HepG2 (cell line): ENCODE results near the gene ADI1. TPM values are rescaled to one million over a fixed set of nuclear protein-coding genes. Genes with fewer than 3 reads are reported as not detected.

Experiments used
- ARHGAP35 ChIP-seq: sonication (generic); formaldehyde crosslinking; IDR thresholded peaks from 2 replicates; pipeline ENCODE4 v1.9.0; 2022; ENCODE audit warnings: mild to moderate bottlenecking, inconsistent platforms, moderate library complexity, missing genetic modification reagents, borderline replicate concordance
- CEBPG ChIP-seq: IDR thresholded peaks from 2 replicates; pipeline ENCODE4 v1.6.1; 2016
- CERS6 ChIP-seq: sonication (generic); formaldehyde crosslinking; IDR thresholded peaks from 2 replicates; pipeline ENCODE4 v1.5.0; 2020; ENCODE audit warnings: missing genetic modification reagents
- FOXC1 ChIP-seq: sonication (generic); formaldehyde crosslinking; IDR thresholded peaks from 2 replicates; pipeline ENCODE4 v1.8.0; 2022; ENCODE audit warnings: mild to moderate bottlenecking, missing genetic modification reagents, borderline replicate concordance
- GTF2F1 ChIP-seq: fragments of 150-350 bp; IDR thresholded peaks from 2 replicates; pipeline ENCODE4 v1.6.1; 2014; ENCODE audit warnings: low read length
- KDM5B ChIP-seq: sonication (generic); formaldehyde crosslinking; IDR thresholded peaks from 2 replicates; pipeline ENCODE4 v1.4.0; 2020; ENCODE audit warnings: missing genetic modification reagents, mild to moderate bottlenecking, borderline replicate concordance
- MAFG ChIP-seq: sonication (generic); formaldehyde crosslinking; IDR thresholded peaks from 2 replicates; pipeline ENCODE4 v1.5.1; 2020; ENCODE audit warnings: mild to moderate bottlenecking, missing genetic modification reagents
- MED13 ChIP-seq: sonication (generic); formaldehyde crosslinking; IDR thresholded peaks from 2 replicates; pipeline ENCODE4 v1.5.0; 2020; ENCODE audit warnings: missing genetic modification reagents
- MLLT10 ChIP-seq: sonication (generic); formaldehyde crosslinking; IDR thresholded peaks from 2 replicates; pipeline ENCODE4 v1.4.0; 2020; ENCODE audit warnings: missing genetic modification reagents
- PHB2 ChIP-seq: fragments of 450-650 bp; IDR thresholded peaks from 2 replicates; pipeline ENCODE4 v1.6.1; 2018; ENCODE audit not compliant: partially characterized antibody
- RFX5 ChIP-seq: IDR thresholded peaks from 2 replicates; pipeline ENCODE4 v1.6.1; 2011; ENCODE audit warnings: low read depth, low read length, improper control_type of control experiment
- SCMH1 ChIP-seq: sonication (generic); formaldehyde crosslinking; IDR thresholded peaks from 2 replicates; pipeline ENCODE4 v1.9.0; 2021; ENCODE audit warnings: missing genetic modification reagents, mild to moderate bottlenecking, borderline replicate concordance
- SIN3B ChIP-seq: fragments of 150-350 bp; IDR thresholded peaks from 2 replicates; pipeline ENCODE4 v1.6.1; 2014; ENCODE audit warnings: low read length
- STAG1 ChIP-seq: sonication (generic); formaldehyde crosslinking; IDR thresholded peaks from 2 replicates; pipeline ENCODE4 v1.4.0; 2020; ENCODE audit warnings: missing genetic modification reagents
- TARDBP ChIP-seq: sonication (generic); formaldehyde crosslinking; IDR thresholded peaks from 2 replicates; pipeline ENCODE4 v1.8.0; 2022; ENCODE audit warnings: mild to moderate bottlenecking, missing genetic modification reagents
- TFDP2 ChIP-seq: sonication (generic); formaldehyde crosslinking; IDR thresholded peaks from 2 replicates; pipeline ENCODE4 v1.4.0; 2020; ENCODE audit warnings: missing genetic modification reagents
- ZNF232 ChIP-seq: sonication (generic); formaldehyde crosslinking; IDR thresholded peaks from 2 replicates; pipeline ENCODE4 v1.4.0; 2020; ENCODE audit warnings: missing genetic modification reagents, borderline replicate concordance
- ZNF432 ChIP-seq: sonication (generic); formaldehyde crosslinking; IDR thresholded peaks from 2 replicates; pipeline ENCODE4 v1.5.0; 2020; ENCODE audit warnings: missing genetic modification reagents, mild to moderate bottlenecking, borderline replicate concordance
- ZNF484 ChIP-seq: sonication (generic); formaldehyde crosslinking; IDR thresholded peaks from 2 replicates; pipeline ENCODE4 v1.5.1; 2020; ENCODE audit warnings: mild to moderate bottlenecking, low read depth, missing genetic modification reagents, borderline replicate concordance
- ZNF576 ChIP-seq: sonication (generic); formaldehyde crosslinking; IDR thresholded peaks from 2 replicates; pipeline ENCODE4 v1.4.0; 2020; ENCODE audit warnings: mild to moderate bottlenecking, missing genetic modification reagents
- ZNF766 ChIP-seq: sonication (generic); formaldehyde crosslinking; IDR thresholded peaks from 2 replicates; pipeline ENCODE4 v1.5.0; 2020; ENCODE audit warnings: missing genetic modification reagents, borderline replicate concordance
- polyA plus RNA-seq, 8 experiments: library from polyadenylated mRNA; depleted of rRNA in 3 of 8; stranded (reverse) in 7 of 8; unstranded in 1 of 8; fragments of >200 nt; fragmentation: Illumina TruSeq in 4 of 8; extraction: Trizol in 4 of 8; gene quantifications; 2 replicates each; pipeline versions ENCODE4 v1.2.1 to v1.2.3, GENCODE V29; 2011 to 2016; ENCODE audit warnings: low read depth in 4 of 8, missing spikeins in 1 of 8, mixed read lengths in 1 of 8; ENCODE audit not compliant: insufficient read depth in 1 of 8
- total RNA-seq, 5 experiments: library from RNA; depleted of rRNA; stranded (reverse); fragments of >200 nt; fragmentation: Illumina TruSeq; extraction: Trizol; gene quantifications; 2 replicates each; pipeline ENCODE4 v1.2.3, GENCODE V29; 2016; ENCODE audit warnings: low read depth in 1 of 5
- TF ChIP-seq, protein P1 (sequence below): IDR thresholded peaks from 2 replicates; pipeline ENCODE4 v1.6.1; 2016; ENCODE audit warnings: low read depth, borderline replicate concordance
- TF ChIP-seq, protein P2 (sequence below): IDR thresholded peaks from 2 replicates; pipeline ENCODE4 v1.6.1; 2018; ENCODE audit warnings: missing genetic modification reagents, mild to moderate bottlenecking, missing compliant biosample characterization
- TF ChIP-seq, protein P3 (sequence below): sonication (generic); formaldehyde crosslinking; IDR thresholded peaks from 2 replicates; pipeline ENCODE4 v1.4.0; 2020; ENCODE audit warnings: mild to moderate bottlenecking, missing genetic modification reagents

ADI1 gene
- total and polyA plus RNA-seq, 2 of the 13 experiments (the other 11 are each of a cell fraction or from before 2014, with no cell fraction given): 28.7 to 123 TPM

- no peak for TF ChIP-seq CERS6 (CRISPR knock-in tag)
- no peak for TF ChIP-seq CEBPG (CRISPR knock-in tag)
- no peak for TF ChIP-seq MAFG (CRISPR knock-in tag)
- TF ChIP-seq ZNF576: no peak
- no peak for TF ChIP-seq ZNF432 (CRISPR knock-in tag)
- TF ChIP-seq KDM5B (CRISPR knock-in tag): no peak
- TF ChIP-seq ARHGAP35: no peak
- TF ChIP-seq FOXC1 (CRISPR knock-in tag): no peak
- TF ChIP-seq, protein P1, sequence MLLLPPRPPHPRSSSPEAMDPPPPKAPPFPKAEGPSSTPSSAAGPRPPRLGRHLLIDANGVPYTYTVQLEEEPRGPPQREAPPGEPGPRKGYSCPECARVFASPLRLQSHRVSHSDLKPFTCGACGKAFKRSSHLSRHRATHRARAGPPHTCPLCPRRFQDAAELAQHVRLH (CRISPR knock-in tag): no peak
- TF ChIP-seq PHB2: no peak
- no peak for TF ChIP-seq ZNF232 (CRISPR knock-in tag)
- no peak for TF ChIP-seq STAG1 (CRISPR knock-in tag)
- TF ChIP-seq SCMH1 (CRISPR knock-in tag): no peak
- no peak for TF ChIP-seq MED13 (CRISPR knock-in tag)
- TF ChIP-seq, protein P2, sequence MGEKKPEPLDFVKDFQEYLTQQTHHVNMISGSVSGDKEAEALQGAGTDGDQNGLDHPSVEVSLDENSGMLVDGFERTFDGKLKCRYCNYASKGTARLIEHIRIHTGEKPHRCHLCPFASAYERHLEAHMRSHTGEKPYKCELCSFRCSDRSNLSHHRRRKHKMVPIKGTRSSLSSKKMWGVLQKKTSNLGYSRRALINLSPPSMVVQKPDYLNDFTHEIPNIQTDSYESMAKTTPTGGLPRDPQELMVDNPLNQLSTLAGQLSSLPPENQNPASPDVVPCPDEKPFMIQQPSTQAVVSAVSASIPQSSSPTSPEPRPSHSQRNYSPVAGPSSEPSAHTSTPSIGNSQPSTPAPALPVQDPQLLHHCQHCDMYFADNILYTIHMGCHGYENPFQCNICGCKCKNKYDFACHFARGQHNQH: no peak
- no peak for TF ChIP-seq MLLT10 (CRISPR knock-in tag)
- TF ChIP-seq ZNF766 (CRISPR knock-in tag): no peak
- TF ChIP-seq TARDBP (CRISPR knock-in tag): no peak
- no peak for TF ChIP-seq RFX5
- TF ChIP-seq TFDP2 (CRISPR knock-in tag): no peak
- TF ChIP-seq SIN3B: no peak
- TF ChIP-seq, protein P3, sequence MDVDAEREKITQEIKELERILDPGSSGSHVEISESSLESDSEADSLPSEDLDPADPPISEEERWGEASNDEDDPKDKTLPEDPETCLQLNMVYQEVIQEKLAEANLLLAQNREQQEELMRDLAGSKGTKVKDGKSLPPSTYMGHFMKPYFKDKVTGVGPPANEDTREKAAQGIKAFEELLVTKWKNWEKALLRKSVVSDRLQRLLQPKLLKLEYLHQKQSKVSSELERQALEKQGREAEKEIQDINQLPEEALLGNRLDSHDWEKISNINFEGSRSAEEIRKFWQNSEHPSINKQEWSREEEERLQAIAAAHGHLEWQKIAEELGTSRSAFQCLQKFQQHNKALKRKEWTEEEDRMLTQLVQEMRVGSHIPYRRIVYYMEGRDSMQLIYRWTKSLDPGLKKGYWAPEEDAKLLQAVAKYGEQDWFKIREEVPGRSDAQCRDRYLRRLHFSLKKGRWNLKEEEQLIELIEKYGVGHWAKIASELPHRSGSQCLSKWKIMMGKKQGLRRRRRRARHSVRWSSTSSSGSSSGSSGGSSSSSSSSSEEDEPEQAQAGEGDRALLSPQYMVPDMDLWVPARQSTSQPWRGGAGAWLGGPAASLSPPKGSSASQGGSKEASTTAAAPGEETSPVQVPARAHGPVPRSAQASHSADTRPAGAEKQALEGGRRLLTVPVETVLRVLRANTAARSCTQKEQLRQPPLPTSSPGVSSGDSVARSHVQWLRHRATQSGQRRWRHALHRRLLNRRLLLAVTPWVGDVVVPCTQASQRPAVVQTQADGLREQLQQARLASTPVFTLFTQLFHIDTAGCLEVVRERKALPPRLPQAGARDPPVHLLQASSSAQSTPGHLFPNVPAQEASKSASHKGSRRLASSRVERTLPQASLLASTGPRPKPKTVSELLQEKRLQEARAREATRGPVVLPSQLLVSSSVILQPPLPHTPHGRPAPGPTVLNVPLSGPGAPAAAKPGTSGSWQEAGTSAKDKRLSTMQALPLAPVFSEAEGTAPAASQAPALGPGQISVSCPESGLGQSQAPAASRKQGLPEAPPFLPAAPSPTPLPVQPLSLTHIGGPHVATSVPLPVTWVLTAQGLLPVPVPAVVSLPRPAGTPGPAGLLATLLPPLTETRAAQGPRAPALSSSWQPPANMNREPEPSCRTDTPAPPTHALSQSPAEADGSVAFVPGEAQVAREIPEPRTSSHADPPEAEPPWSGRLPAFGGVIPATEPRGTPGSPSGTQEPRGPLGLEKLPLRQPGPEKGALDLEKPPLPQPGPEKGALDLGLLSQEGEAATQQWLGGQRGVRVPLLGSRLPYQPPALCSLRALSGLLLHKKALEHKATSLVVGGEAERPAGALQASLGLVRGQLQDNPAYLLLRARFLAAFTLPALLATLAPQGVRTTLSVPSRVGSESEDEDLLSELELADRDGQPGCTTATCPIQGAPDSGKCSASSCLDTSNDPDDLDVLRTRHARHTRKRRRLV (CRISPR knock-in tag): 0 out of 2 replicates have a peak, but pooled peaks have one; percentile 18
- no peak for TF ChIP-seq GTF2F1
- TF ChIP-seq ZNF484 (CRISPR knock-in tag): no peak
Observed at GRCh38 chr2:3523551-3524041, 4.3 kb upstream of the ADI1 start (continued).
